Thoracic aorta (tissue), 2 donors: ENCODE data around the gene ADSS1. TPM values are rescaled to one million over a fixed set of nuclear protein-coding genes. Genes with fewer than 3 reads are reported as not detected.

Experiments
- ATAC-seq: fragments of 150-250 bp; one replicate; pipeline ENCODE4 v1.8.0; 2017; ENCODE audit warnings: low read depth; ENCODE audit not compliant: insufficient number of reproducible peaks, low FRiP score
- DNase-seq: peaks from one replicate; pipeline ENCODE4 v3.0.0-alpha.2; 2020; ENCODE audit warnings: low spot score
- H3K27ac ChIP-seq, 2 donors: fragments of 200-600 bp; sonication (generic); 1 replicate in 1 of 2; 2 replicates in 1 of 2; pipeline ENCODE4 v1.5.1; 2016; ENCODE audit warnings: mild to moderate bottlenecking in 2 of 2, moderate library complexity in 2 of 2
- H3K27me3 ChIP-seq: fragments of 200-600 bp; sonication (generic); replicated peaks from 2 replicates; pipeline ENCODE4 v1.6.0; 2016; ENCODE audit warnings: mild to moderate bottlenecking; ENCODE audit not compliant: insufficient read depth
- H3K36me3 ChIP-seq: fragments of 200-600 bp; sonication (generic); one replicate; pipeline ENCODE4 v1.5.1; 2016
- H3K4me1 ChIP-seq, 2 donors: fragments of 200-600 bp; sonication (generic); 1 replicate in 1 of 2; 2 replicates in 1 of 2; pipeline versions ENCODE4 v1.5.1 to v1.6.0; 2016; ENCODE audit warnings: low read depth in 2 of 2, mild to moderate bottlenecking in 1 of 2; ENCODE audit not compliant: control insufficient read depth in 1 of 2
- H3K4me3 ChIP-seq: fragments of 200-600 bp; sonication (generic); 2 replicates; pipeline ENCODE4 v1.5.1; 2016; ENCODE audit warnings: mild to moderate bottlenecking
- H3K9me3 ChIP-seq: fragments of 200-600 bp; sonication (generic); 2 replicates; pipeline ENCODE4 v1.5.1; 2016
- CTCF ChIP-seq: fragments of 200-600 bp; sonication (generic); IDR thresholded peaks from one replicate; pipeline ENCODE4 v1.5.1; 2019; ENCODE audit warnings: antibody characterized with exemption
- total RNA-seq, 2 donors: library from RNA; depleted of rRNA; stranded (reverse); fragments of >200 nt; gene quantifications; one replicate each; pipeline versions ENCODE4 v1.1.0 to v1.2.3, GENCODE V29; 2016

Gene ADSS1
- total RNA-seq, 2 donors from 2014 or later = 30.8 to 87.3 TPM

- H3K27ac ChIP-seq = no peak overlapping the region
- TF ChIP-seq CTCF = no peak
- no peaks in the 10 kb centered on the region for H3K9me3 ChIP-seq
- DNase-seq = no peak
- no peaks in the 10 kb centered on the region for H3K27me3 ChIP-seq
- H3K4me3 ChIP-seq = no peak overlapping the region
- peaks cover 17 to 28% of the 10 kb centered on the region in 2 donors for H3K4me1 ChIP-seq
- peaks cover 40% of the 10 kb centered on the region for H3K36me3 ChIP-seq
- ATAC-seq = no peak
These were observed 17.8 kb downstream of the ADSS1 start for GRCh38 chr14:104741803-104742251.

GRCh38 chr14:104742586-104743455, 18.8 kb downstream of the ADSS1 start:
- H3K27me3 ChIP-seq = no peaks in the 10 kb centered on the region
- H3K9me3 ChIP-seq = no peaks in the 10 kb centered on the region
- DNase-seq (no peak), ATAC-seq (no peak)
- no peak overlapping the region for H3K4me3 ChIP-seq
- peaks cover 19 to 28% of the 10 kb centered on the region in 2 donors for H3K4me1 ChIP-seq
- H3K27ac ChIP-seq = peak overlapping the region in 1 of 2 donors; percentile 47
- peaks cover 40% of the 10 kb centered on the region for H3K36me3 ChIP-seq
- TF ChIP-seq CTCF = no peak

GRCh38 chr14:104743461-104744380, 19.7 kb downstream of the ADSS1 start:
- peak overlapping the region in 1 of 2 donors; percentile 93 for H3K27ac ChIP-seq
- no peak for DNase-seq
- peaks cover 27 to 35% of the 10 kb centered on the region in 2 donors for H3K4me1 ChIP-seq
- H3K27me3 ChIP-seq = no peaks in the 10 kb centered on the region
- no peaks in the 10 kb centered on the region for H3K9me3 ChIP-seq
- no peak for TF ChIP-seq CTCF
- no peak overlapping the region for H3K4me3 ChIP-seq
- H3K36me3 ChIP-seq = peaks cover 40% of the 10 kb centered on the region
- no peak for ATAC-seq

GRCh38 chr14:104744484-104744883, 20.5 kb downstream of the ADSS1 start:
- peaks cover 35 to 43% of the 10 kb centered on the region in 2 donors for H3K4me1 ChIP-seq
- no peaks in the 10 kb centered on the region for H3K9me3 ChIP-seq
- TF ChIP-seq CTCF = no peak
- H3K36me3 ChIP-seq = peaks cover 38% of the 10 kb centered on the region
- peak overlapping the region; percentile 93 to 95 for H3K27ac ChIP-seq
- DNase-seq (no peak), ATAC-seq (no peak)
- H3K27me3 ChIP-seq = no peaks in the 10 kb centered on the region
- H3K4me3 ChIP-seq = no peak overlapping the region

- peaks cover 29% of the 10 kb centered on the region for H3K36me3 ChIP-seq
- no peaks in the 10 kb centered on the region for H3K9me3 ChIP-seq
- peaks cover 38 to 52% of the 10 kb centered on the region in 2 donors for H3K4me1 ChIP-seq
- ATAC-seq (no peak), DNase-seq (no peak)
- no peaks in the 10 kb centered on the region for H3K27me3 ChIP-seq
- no peak overlapping the region for H3K4me3 ChIP-seq
- peak overlapping the region; percentile 93 to 95 for H3K27ac ChIP-seq
- TF ChIP-seq CTCF = no peak
These were observed 21.4 kb downstream of the ADSS1 start for GRCh38 chr14:104745431-104745830.
